ENCODE data around the gene SAMD1. TPM values are rescaled to one million over a fixed set of nuclear protein-coding genes. Genes with fewer than 3 reads are reported as not detected.

The SAMD1 gene
- total RNA-seq, 2 donors from 2014 or later: 11.2 to 22.1 TPM

GRCh38 chr19:14073925-14074838 is 16.4 kb downstream of the SAMD1 start:
- Histone ChIP-seq H3K27ac (peak overlapping the region; percentile 85 to 97 (median 95)), H3K9me3 (no peaks in the 10 kb centered on the region), H3K27me3 (no peaks in the 10 kb centered on the region), H3K4me3 (peak overlapping the region; percentile 20 to 94), H3K36me3 (replicated peaks in 1 of 2; ENCODE audit: insufficient read depth in 1 of 2, low read depth in 2 of 2) (no peaks in the 10 kb centered on the region), H3K4me1 (peaks cover 35% of the 10 kb centered on the region)
- TF ChIP-seq POLR2A (IDR thresholded peaks at IDR 0.05) (no peak), CTCF (IDR thresholded peaks at IDR 0.05) (peak in 2 of 7 experiments; percentile 3 to 31)
- intact Hi-C loops (cut with DNase I): loop anchor here (5.0 kb wide), 1 partner anchor 192 kb away; no protein-coding TSS in a partner anchor
- whole genome bisulfite sequencing, 2 donors: 0 to 1% methylated on average over 17 to 44 of the region's 44 CpGs
- DNase-seq: peak in 2 of 4 donors; percentile 43 to 54
- ATAC-seq: no peak

GRCh38 chr19:14073261-14073924 is 17.2 kb downstream of the SAMD1 start:
- Histone ChIP-seq H3K4me3 (peak overlapping the region; percentile 73 to 94), H3K27ac (peak overlapping the region; percentile 85 to 97 (median 95)), H3K4me1 (peaks cover 35% of the 10 kb centered on the region), H3K9me3 (no peaks in the 10 kb centered on the region), H3K27me3 (no peaks in the 10 kb centered on the region), H3K36me3 (replicated peaks in 1 of 2; ENCODE audit: insufficient read depth in 1 of 2, low read depth in 2 of 2) (no peaks in the 10 kb centered on the region)
- TF ChIP-seq CTCF (IDR thresholded peaks at IDR 0.05) (peak in 5 of 7 experiments; percentile 14 to 98 (median 81)), POLR2A (IDR thresholded peaks at IDR 0.05) (peak; percentile 74 to 84 (median 80))
- intact Hi-C loops (cut with DNase I): loop anchor here (5.0 kb wide), 1 partner anchor 191 kb away; no protein-coding TSS in a partner anchor
- DNase-seq (peak; percentile 78 to 84 (median 81)), ATAC-seq (peak; percentile 66)
- 0% methylated on average over 5 to 79 of the region's 106 CpGs for WGBS, 2 donors

GRCh38 chr19:14072535-14073260 is 17.9 kb downstream of the SAMD1 start, which contains the start of gene MISP3:
Gene MISP3 (plus strand): TSS chr19:14072786. CDS start chr19:14073310, 524 bp downstream.
- intact Hi-C loops (cut with DNase I): loop anchor here (5.0 kb wide), 1 partner anchor 190 kb away; no protein-coding TSS in a partner anchor
- peaks cover 35% of the 10 kb centered on the region for H3K4me1 ChIP-seq
- no peaks in the 10 kb centered on the region for H3K9me3 ChIP-seq
- peak; percentile 72 for ATAC-seq
- WGBS, 2 donors: 0% methylated on average over 6 to 45 of the region's 51 CpGs
- peak within 1 kb of the TSS; percentile 85 to 97 (median 95) for H3K27ac ChIP-seq
- TF ChIP-seq CTCF (IDR thresholded peaks at IDR 0.05): peak in 2 of 7 experiments; percentile 3 to 19
- TF ChIP-seq POLR2A (IDR thresholded peaks at IDR 0.05): peak; percentile 33 to 56 (median 55)
- H3K36me3 ChIP-seq (replicated peaks in 1 of 2; ENCODE audit: insufficient read depth in 1 of 2, low read depth in 2 of 2): no peaks in the 10 kb centered on the region
- H3K27me3 ChIP-seq: no peaks in the 10 kb centered on the region
- peak within 1 kb of the TSS; percentile 73 to 94 for H3K4me3 ChIP-seq
- peak; percentile 87 to 91 (median 88) for DNase-seq

GRCh38 chr19:14070268-14071050 is 20.1 kb downstream of the SAMD1 start:
- Histone ChIP-seq H3K9me3 (no peaks in the 10 kb centered on the region), H3K4me1 (peaks cover 26% of the 10 kb centered on the region), H3K27ac (no peak overlapping the region), H3K36me3 (replicated peaks in 1 of 2; ENCODE audit: insufficient read depth in 1 of 2, low read depth in 2 of 2) (no peaks in the 10 kb centered on the region), H3K27me3 (no peaks in the 10 kb centered on the region), H3K4me3 (no peak overlapping the region)
- no peak for DNase-seq
- ATAC-seq: no peak
- WGBS, 2 donors: 93 to 98% methylated on average over 24 to 43 of the region's 43 CpGs
- TF ChIP-seq POLR2A (IDR thresholded peaks at IDR 0.05) (no peak), CTCF (IDR thresholded peaks at IDR 0.05) (no peak)
- intact Hi-C loops (cut with DNase I): loop anchor here (5.0 kb wide), 1 partner anchor 188 kb away; no protein-coding TSS in a partner anchor

All from body of pancreas (tissue), 4 donors.